Measurements from ENCODE around the gene IL20.

IL20 gene

GRCh38 chr1:206898089-206898914 is 32.9 kb downstream of the IL20 start:
- peak overlapping the region; percentile 6 for H3K27ac ChIP-seq
- DNase-seq (ENCODE audit: low read depth, low spot score), result no peak

DNA sequence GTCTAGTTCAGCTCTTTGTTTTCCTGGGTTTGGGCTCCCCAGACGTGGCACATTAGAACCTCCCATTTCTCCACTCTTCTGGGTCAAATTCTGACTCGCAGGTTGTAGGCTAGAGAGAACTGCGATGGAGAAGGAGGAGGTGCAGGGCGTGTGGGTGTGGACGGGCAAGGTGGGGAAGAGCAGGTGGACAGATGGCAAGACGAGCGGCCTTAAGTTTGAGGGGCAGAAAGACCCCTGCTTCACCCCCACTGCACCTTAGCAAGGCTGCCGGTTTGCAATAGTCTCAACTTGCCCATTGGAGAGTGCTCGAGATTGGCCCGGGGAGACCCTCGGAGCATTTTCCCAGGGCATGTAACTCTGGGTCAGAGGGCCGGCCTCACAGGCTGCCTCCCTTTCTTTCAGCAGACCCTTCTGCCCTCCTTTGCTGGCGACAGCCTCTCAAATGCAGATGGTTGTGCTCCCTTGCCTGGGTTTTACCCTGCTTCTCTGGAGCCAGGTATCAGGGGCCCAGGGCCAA is 33.5 kb downstream of the IL20 start:
- H3K27ac ChIP-seq, result peak overlapping the region; percentile 6
- no peak for DNase-seq (ENCODE audit: low read depth, low spot score)

- no peak overlapping the region for H3K27ac ChIP-seq
- no peak for DNase-seq (ENCODE audit: low read depth, low spot score)
Observed at GRCh38 chr1:206899717-206900116, 34.3 kb downstream of the IL20 start.

- DNase-seq (ENCODE audit: low read depth, low spot score), result no peak
- no peak overlapping the region for H3K27ac ChIP-seq
Observed at GRCh38 chr1:206900149-206900548, 34.7 kb downstream of the IL20 start.

GRCh38 chr1:206901944-206902343 is 36.5 kb downstream of the IL20 start:
- no peak for DNase-seq (ENCODE audit: low read depth, low spot score)
- H3K27ac ChIP-seq, result no peak overlapping the region

DNA sequence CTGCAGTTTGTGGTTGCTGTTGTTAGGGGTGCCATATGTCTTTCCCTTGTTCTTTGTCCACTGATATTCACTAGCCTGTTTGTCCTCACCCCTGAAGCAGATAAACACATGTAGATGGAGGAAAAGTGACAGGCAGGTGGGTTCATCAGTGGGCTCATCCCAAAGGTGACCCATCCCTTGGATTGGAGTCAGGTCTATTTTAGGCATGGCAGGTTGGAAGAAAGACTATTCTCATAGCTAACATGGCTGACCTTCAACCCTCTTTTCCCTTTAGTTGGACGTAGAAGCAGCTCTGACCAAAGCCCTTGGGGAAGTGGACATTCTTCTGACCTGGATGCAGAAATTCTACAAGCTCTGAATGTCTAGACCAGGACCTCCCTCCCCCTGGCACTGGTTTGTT is 37.3 kb downstream of the IL20 start:
- DNase-seq (ENCODE audit: low read depth, low spot score), result no peak
- no peak overlapping the region for H3K27ac ChIP-seq

DNA sequence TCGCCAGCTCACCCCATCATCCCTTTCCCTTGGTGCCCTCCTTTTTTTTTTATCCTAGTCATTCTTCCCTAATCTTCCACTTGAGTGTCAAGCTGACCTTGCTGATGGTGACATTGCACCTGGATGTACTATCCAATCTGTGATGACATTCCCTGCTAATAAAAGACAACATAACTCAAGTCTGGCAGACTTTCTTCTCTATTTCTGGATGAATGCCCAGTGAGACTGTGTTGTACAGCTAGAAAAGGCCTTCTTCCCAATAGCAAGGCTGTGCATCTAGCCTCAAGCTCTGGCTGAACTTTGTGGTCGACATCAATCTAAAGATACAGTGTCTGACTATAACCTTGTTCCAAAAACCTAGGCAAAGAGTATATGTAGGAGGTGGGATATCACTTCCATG is 38.3 kb downstream of the IL20 start:
- no peak for DNase-seq (ENCODE audit: low read depth, low spot score)

GRCh38 chr1:206904423-206905142 is 39.2 kb downstream of the IL20 start:
- peak overlapping the region; percentile 65 for H3K27ac ChIP-seq
- DNase-seq (ENCODE audit: low read depth, low spot score), result no peak

More for the DNA sequence above, 38.3 kb downstream of the IL20 start:
- no peak overlapping the region for H3K27ac ChIP-seq

GRCh38 chr1:206905295-206906164 is 40.1 kb downstream of the IL20 start:
- peak overlapping the region; percentile 65 for H3K27ac ChIP-seq
- DNase-seq (ENCODE audit: low read depth, low spot score), result peak; percentile 79

- no peak for DNase-seq (ENCODE audit: low read depth, low spot score)
- H3K27ac ChIP-seq, result no peak overlapping the region
Observed at GRCh38 chr1:206907304-206907991, 42.0 kb downstream of the IL20 start.

DNA sequence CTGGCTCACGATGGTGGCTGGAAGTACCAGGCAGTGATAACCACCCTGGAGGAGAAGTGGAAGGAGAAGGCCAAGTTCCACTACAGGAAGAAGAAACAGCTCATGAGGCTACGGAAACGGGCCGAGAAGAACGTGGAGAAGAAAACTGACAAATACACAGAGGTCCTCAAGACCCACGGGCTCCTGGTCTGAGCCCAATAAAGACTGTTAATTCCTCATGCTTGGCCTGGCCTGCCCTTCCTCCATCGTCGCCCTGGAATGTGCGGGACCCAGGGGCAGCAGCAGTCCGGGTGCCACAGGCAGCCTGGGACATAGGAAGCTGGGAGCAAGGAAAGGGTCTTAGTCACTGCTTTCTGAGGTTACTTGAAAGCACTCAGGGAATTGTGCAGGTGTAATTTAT is 42.6 kb downstream of the IL20 start:
- no peak for DNase-seq (ENCODE audit: low read depth, low spot score)
- H3K27ac ChIP-seq, result no peak overlapping the region

DNA sequence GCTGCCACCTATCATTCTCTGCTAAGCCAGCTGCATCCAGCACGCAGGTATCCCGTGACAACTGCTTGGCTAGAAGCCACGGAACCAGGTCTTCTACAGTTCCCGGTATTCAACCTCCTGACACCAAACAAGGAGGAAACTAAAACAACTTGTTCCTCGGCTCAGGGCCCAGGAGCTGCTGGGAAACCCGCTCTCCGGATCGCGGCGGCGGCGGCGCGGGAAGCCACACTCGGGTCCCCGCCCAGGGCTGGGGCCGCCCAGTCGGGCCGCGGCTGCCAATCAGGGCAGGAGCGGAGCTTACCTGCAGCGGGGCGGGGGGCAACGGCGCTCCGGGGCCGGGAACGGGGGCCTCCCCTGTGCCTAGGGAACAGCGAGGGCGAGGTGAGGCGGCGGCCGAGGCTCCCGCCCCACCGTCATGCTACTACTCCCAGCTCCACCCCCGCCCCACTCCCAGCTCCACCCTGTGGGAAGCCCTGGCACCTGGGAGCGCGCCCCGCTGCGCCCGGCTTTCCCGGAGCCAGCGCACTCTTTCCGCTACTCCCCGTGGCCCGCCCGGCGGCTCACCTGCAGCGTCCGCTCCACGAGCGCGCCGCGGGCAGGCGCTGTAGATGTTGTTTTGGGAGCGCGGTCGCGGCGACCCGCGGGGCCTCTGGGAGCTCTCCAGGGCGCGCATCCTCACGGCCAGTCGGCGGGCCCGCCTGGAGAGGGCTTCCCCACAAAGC is 43.9 kb downstream of the IL20 start:
- peak overlapping the region; percentile 60 for H3K27ac ChIP-seq
- DNase-seq (ENCODE audit: low read depth, low spot score), result no peak

DNA sequence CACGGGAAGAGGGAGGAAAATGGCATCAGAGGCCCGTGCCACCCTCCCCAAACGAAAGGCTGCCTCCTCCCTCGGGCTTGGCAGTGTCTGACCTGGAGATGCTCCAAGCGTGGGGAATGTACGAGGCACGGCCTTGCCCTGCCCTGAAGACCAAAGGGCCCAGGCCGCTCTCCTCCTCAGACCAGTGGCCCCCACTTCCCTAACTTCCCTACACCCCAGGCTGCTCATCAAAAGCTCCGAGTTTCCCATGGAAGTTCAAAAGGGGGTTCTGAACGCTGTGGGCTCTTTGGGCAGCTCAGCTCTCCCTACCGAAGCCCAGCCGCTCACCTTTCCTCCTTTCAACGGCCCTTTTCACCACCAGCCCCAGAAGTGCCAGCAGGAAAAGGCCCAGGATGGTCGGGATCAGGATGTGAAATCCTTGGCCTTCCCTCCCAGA is 44.5 kb downstream of the IL20 start:
- DNase-seq (ENCODE audit: low read depth, low spot score), result no peak
- H3K27ac ChIP-seq, result peak overlapping the region; percentile 60

GRCh38 chr1:206911064-206911663 is 45.7 kb downstream of the IL20 start:
- no peak overlapping the region for H3K27ac ChIP-seq
- DNase-seq (ENCODE audit: low read depth, low spot score), result no peak

GRCh38 chr1:206912445-206913095 is 47.1 kb downstream of the IL20 start:
- peak; percentile 10 for DNase-seq (ENCODE audit: low read depth, low spot score)
- H3K27ac ChIP-seq, result no peak overlapping the region

DNA sequence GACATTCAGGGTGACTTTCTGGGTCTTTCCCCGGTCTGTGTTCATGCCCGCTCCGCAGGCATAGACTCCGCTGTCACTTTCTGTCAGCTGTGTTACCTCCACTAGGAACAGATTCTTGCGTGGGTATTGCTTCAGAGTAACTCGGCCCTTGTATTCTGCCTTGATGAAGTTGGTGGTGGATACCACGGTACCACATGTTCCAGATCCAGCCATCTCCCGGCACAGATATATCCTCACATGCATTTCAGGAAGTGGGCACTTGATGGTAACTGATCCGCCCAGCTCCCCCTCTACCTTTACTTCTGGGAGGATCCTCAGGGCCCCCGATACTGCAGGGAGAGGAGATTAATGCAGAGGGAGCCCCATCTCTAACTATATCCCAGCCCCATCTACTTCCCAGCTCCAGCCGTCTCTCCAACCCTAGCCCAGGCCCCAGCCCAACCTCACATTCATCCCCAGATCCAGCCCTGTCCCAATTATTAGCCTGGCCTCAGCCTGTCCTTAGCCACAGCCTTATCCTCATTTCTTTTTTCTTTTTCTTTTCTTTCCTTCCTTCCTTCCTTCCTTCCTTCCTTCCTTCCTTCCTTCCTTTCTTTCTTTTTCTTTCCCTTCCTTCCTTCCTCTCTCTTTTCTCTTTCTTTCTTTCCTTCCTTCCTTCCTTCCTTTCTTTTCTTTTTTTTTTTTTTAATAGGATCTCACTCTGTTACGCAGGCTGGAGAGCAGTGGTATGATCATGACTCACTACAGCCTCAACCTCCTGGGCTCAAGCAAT is 48.5 kb downstream of the IL20 start:
- no peak for DNase-seq (ENCODE audit: low read depth, low spot score)
- H3K27ac ChIP-seq, result no peak overlapping the region

DNA sequence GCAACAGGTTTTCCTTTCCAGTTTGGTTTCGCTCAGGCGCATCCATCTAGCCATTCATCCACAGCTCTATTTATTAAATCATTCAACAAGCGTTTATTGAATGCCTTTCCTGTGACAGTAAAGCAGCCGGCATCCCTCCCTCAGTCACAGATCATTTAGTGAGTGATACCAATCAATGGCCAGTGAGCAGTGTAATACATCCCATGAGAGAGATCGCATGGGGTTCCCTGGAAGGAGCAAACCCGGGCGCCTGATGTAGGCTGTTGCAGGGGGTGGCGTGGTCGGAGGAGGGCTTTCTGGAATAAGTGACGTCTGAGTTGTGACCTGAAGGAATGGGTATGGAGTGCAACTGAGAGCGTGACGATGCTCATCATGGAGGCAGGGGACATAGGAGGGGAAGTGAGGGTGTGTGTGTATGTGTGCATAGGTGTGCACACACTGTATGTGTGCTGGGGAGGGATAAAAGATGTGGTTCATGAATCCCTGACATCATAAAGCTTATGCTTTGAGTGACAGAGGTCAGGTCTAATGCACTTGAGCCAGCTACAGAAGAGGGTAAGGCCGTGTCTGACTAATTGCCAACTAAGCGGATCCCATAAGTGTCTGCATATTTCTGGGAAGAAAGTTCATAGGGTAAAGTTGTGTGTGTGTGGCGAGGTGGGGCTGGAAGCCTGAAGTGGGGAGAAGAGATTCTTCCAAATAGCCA is 49.8 kb downstream of the IL20 start:
- no peak for DNase-seq (ENCODE audit: low read depth, low spot score)
- H3K27ac ChIP-seq, result no peak overlapping the region

All from epithelial cell of prostate (primary cell).